Activated T-cell treated with anti-CD3 and anti-CD28 coated beads, Interleukin-2, amount 50 U/mL, for 24 hours (primary cell): Measurements from ENCODE around the gene AGK.
"Not testable (repeated sequence)": the region's sequence is repeated elsewhere in the genome, so short reads cannot be mapped to it uniquely, and the experiment has no call there.

ENCODE experiments used
- DNase-seq: peaks from one replicate; pipeline ENCODE4 v3.0.0-alpha.2; 2020
- H3K27ac Mint-ChIP-seq: 2 replicates; pipeline ENCODE4 v1.8.0; 2020; ENCODE audit warnings: mild to moderate bottlenecking, mixed read lengths
- H3K27me3 Mint-ChIP-seq: 2 replicates; pipeline ENCODE4 v1.8.0; 2020; ENCODE audit warnings: mixed read lengths
- H3K36me3 Mint-ChIP-seq: 2 replicates; pipeline ENCODE4 v1.8.0; 2020; ENCODE audit warnings: low read depth, mixed read lengths
- H3K4me1 Mint-ChIP-seq: 2 replicates; pipeline ENCODE4 v1.8.0; 2020; ENCODE audit warnings: low read depth, mixed read lengths
- H3K4me3 Mint-ChIP-seq: 2 replicates; pipeline ENCODE4 v1.8.0; 2020; ENCODE audit warnings: mild to moderate bottlenecking, moderate library complexity, mixed read lengths
- H3K9me3 Mint-ChIP-seq: 2 replicates; pipeline ENCODE4 v1.8.0; 2020; ENCODE audit warnings: mixed read lengths

AGK gene

GRCh38 chr7:141631525-141631924, 80.3 kb downstream of the AGK start:
- Mint-ChIP-seq H3K36me3 (peaks cover 86% of the 10 kb centered on the region), H3K27ac (no peak overlapping the region), H3K27me3 (no peaks in the 10 kb centered on the region), H3K9me3 (no peaks in the 10 kb centered on the region), H3K4me3 (no peak overlapping the region), H3K4me1 (no peaks in the 10 kb centered on the region)
- no peak for DNase-seq

- Mint-ChIP-seq H3K4me1 (no peaks in the 10 kb centered on the region), H3K9me3 (no peaks in the 10 kb centered on the region), H3K36me3 (peaks cover 85% of the 10 kb centered on the region), H3K27ac (no peak overlapping the region), H3K4me3 (no peak overlapping the region), H3K27me3 (no peaks in the 10 kb centered on the region)
- DNase-seq, result no peak
Measured at GRCh38 chr7:141634065-141634464, 82.9 kb downstream of the AGK start.

- H3K9me3 Mint-ChIP-seq, result no peaks in the 10 kb centered on the region
- peaks cover 89% of the 10 kb centered on the region for H3K36me3 Mint-ChIP-seq
- no peak overlapping the region for H3K4me3 Mint-ChIP-seq
- H3K27me3 Mint-ChIP-seq, result no peaks in the 10 kb centered on the region
- no peaks in the 10 kb centered on the region for H3K4me1 Mint-ChIP-seq
- no peak overlapping the region for H3K27ac Mint-ChIP-seq
- DNase-seq, result no peak
Measured at GRCh38 chr7:141636053-141636452, 84.8 kb downstream of the AGK start.

GRCh38 chr7:141640239-141640840, 89.1 kb downstream of the AGK start:
- no peaks in the 10 kb centered on the region for H3K4me1 Mint-ChIP-seq
- H3K36me3 Mint-ChIP-seq, result peaks cover 82% of the 10 kb centered on the region
- peak overlapping the region; percentile 11 for H3K27ac Mint-ChIP-seq
- no peaks in the 10 kb centered on the region for H3K27me3 Mint-ChIP-seq
- H3K9me3 Mint-ChIP-seq, result no peaks in the 10 kb centered on the region
- DNase-seq, result no peak
- H3K4me3 Mint-ChIP-seq, result no peak overlapping the region

GRCh38 chr7:141641876-141642275, 90.7 kb downstream of the AGK start:
- no peak for DNase-seq
- Mint-ChIP-seq H3K27ac (no peak overlapping the region), H3K36me3 (peaks cover 80% of the 10 kb centered on the region)

GRCh38 chr7:141645188-141645587, 94.0 kb downstream of the AGK start:
- no peaks in the 10 kb centered on the region for H3K27me3 Mint-ChIP-seq
- H3K27ac Mint-ChIP-seq, result no peak overlapping the region
- H3K9me3 Mint-ChIP-seq, result no peaks in the 10 kb centered on the region
- no peak overlapping the region for H3K4me3 Mint-ChIP-seq
- H3K4me1 Mint-ChIP-seq, result no peaks in the 10 kb centered on the region
- H3K36me3 Mint-ChIP-seq, result peaks cover 81% of the 10 kb centered on the region
- DNase-seq, result no peak

More at GRCh38 chr7:141641876-141642275, 90.7 kb downstream of the AGK start:
- Mint-ChIP-seq H3K9me3 (no peaks in the 10 kb centered on the region), H3K4me1 (no peaks in the 10 kb centered on the region), H3K27me3 (no peaks in the 10 kb centered on the region), H3K4me3 (no peak overlapping the region)

GRCh38 chr7:141646826-141647480, 95.7 kb downstream of the AGK start:
- DNase-seq, result no peak
- H3K4me3 Mint-ChIP-seq, result no peak overlapping the region
- H3K36me3 Mint-ChIP-seq, result peaks cover 80% of the 10 kb centered on the region
- peak overlapping the region; percentile 39 for H3K27ac Mint-ChIP-seq
- no peaks in the 10 kb centered on the region for H3K27me3 Mint-ChIP-seq
- no peaks in the 10 kb centered on the region for H3K9me3 Mint-ChIP-seq
- H3K4me1 Mint-ChIP-seq, result no peaks in the 10 kb centered on the region

- H3K27me3 Mint-ChIP-seq, H3K9me3 Mint-ChIP-seq, DNase-seq, H3K4me3 Mint-ChIP-seq, H3K4me1 Mint-ChIP-seq: not testable (repeated sequence)
- Mint-ChIP-seq H3K36me3 (peaks cover 82% of the 10 kb centered on the region), H3K27ac (peak overlapping the region; percentile 27)
Measured at GRCh38 chr7:141647701-141648100, 96.5 kb downstream of the AGK start.

- peaks cover 84% of the 10 kb centered on the region for H3K36me3 Mint-ChIP-seq
- no peaks in the 10 kb centered on the region for H3K27me3 Mint-ChIP-seq
- H3K4me1 Mint-ChIP-seq, result no peaks in the 10 kb centered on the region
- no peaks in the 10 kb centered on the region for H3K9me3 Mint-ChIP-seq
- peak overlapping the region; percentile 27 for H3K27ac Mint-ChIP-seq
- H3K4me3 Mint-ChIP-seq, result no peak overlapping the region
- DNase-seq, result no peak
Measured at GRCh38 chr7:141648276-141649114, 97.3 kb downstream of the AGK start.

- Mint-ChIP-seq H3K27ac (peak overlapping the region; percentile 46), H3K4me1 (peaks cover under 1% of the 10 kb centered on the region), H3K27me3 (no peaks in the 10 kb centered on the region)
Measured at GRCh38 chr7:141649137-141649864, 98.1 kb downstream of the AGK start.

GRCh38 chr7:141649865-141650634, 98.8 kb downstream of the AGK start:
- Mint-ChIP-seq H3K4me1 (peaks cover 4% of the 10 kb centered on the region), H3K36me3 (peaks cover 91% of the 10 kb centered on the region), H3K9me3 (no peaks in the 10 kb centered on the region), H3K27me3 (no peaks in the 10 kb centered on the region), H3K4me3 (no peak overlapping the region), H3K27ac (peak overlapping the region; percentile 8)
- DNase-seq, result no peak

More at GRCh38 chr7:141649137-141649864, 98.1 kb downstream of the AGK start:
- DNase-seq, result no peak
- Mint-ChIP-seq H3K36me3 (peaks cover 85% of the 10 kb centered on the region), H3K4me3 (no peak overlapping the region), H3K9me3 (no peaks in the 10 kb centered on the region)

- peaks cover 4% of the 10 kb centered on the region for H3K4me1 Mint-ChIP-seq
- no peak overlapping the region for H3K4me3 Mint-ChIP-seq
- H3K9me3 Mint-ChIP-seq, result no peaks in the 10 kb centered on the region
- H3K27me3 Mint-ChIP-seq, result no peaks in the 10 kb centered on the region
- no peak for DNase-seq
- peak overlapping the region; percentile 29 for H3K27ac Mint-ChIP-seq
- H3K36me3 Mint-ChIP-seq, result peaks cover 96% of the 10 kb centered on the region
Measured at GRCh38 chr7:141651417-141651816, 100.2 kb downstream of the AGK start.

- no peaks in the 10 kb centered on the region for H3K9me3 Mint-ChIP-seq
- DNase-seq, result no peak
- H3K27ac Mint-ChIP-seq, result peak overlapping the region; percentile 63
- no peak overlapping the region for H3K4me3 Mint-ChIP-seq
- H3K36me3 Mint-ChIP-seq, result peaks cover 98% of the 10 kb centered on the region
- peaks cover 4% of the 10 kb centered on the region for H3K4me1 Mint-ChIP-seq
- no peaks in the 10 kb centered on the region for H3K27me3 Mint-ChIP-seq
Measured at GRCh38 chr7:141652691-141653090, 101.5 kb downstream of the AGK start.

- Mint-ChIP-seq H3K36me3 (peaks cover 97% of the 10 kb centered on the region), H3K4me3 (no peak overlapping the region), H3K4me1 (peaks cover 4% of the 10 kb centered on the region), H3K27ac (peak overlapping the region; percentile 83), H3K9me3 (no peaks in the 10 kb centered on the region), H3K27me3 (no peaks in the 10 kb centered on the region)
- no peak for DNase-seq
Measured at GRCh38 chr7:141654551-141654950, 103.3 kb downstream of the AGK start.
